Gastrocnemius medialis (tissue), 4 donors: ENCODE measurements around the gene IFT27. TPM values are rescaled to one million over a fixed set of nuclear protein-coding genes. Genes with fewer than 3 reads are reported as not detected.

Source experiments
- ATAC-seq, 2 donors: fragments of 150-250 bp; one replicate each; pipeline ENCODE4 v1.9.1; 2016
- DNase-seq, 2 donors: peaks; one replicate each; pipeline ENCODE4 v3.0.0-alpha.2; 2019
- H3K27ac ChIP-seq, 4 donors: fragments of 200-600 bp; sonication (generic); 1 replicate in 1 of 4; 2 replicates in 3 of 4; pipeline ENCODE4 v1.5.1; 2016 to 2018; ENCODE audit warnings: mild to moderate bottlenecking in 2 of 4, moderate library complexity in 1 of 4
- H3K27me3 ChIP-seq, 3 donors: fragments of 200-600 bp; sonication (generic) in 2 of 3; 1 replicate in 1 of 3; 2 replicates in 2 of 3; pipeline versions ENCODE4 v1.5.1 to v1.6.0; 2016 to 2019; ENCODE audit warnings: mild to moderate bottlenecking in 1 of 3, moderate library complexity in 1 of 3
- H3K36me3 ChIP-seq, 2 donors: fragments of 200-600 bp; sonication (generic) in 1 of 2; one replicate each; pipeline ENCODE4 v1.5.1; 2017 to 2018
- H3K4me1 ChIP-seq, 2 donors: fragments of 200-600 bp; sonication (generic) in 1 of 2; one replicate each; pipeline ENCODE4 v1.5.1; 2016 to 2017; ENCODE audit warnings: mild to moderate bottlenecking in 2 of 2
- H3K4me3 ChIP-seq, 4 donors: fragments of 200-600 bp; sonication (generic) in 3 of 4; 1 replicate in 1 of 4; 2 replicates in 3 of 4; pipeline ENCODE4 v1.5.1; 2016 to 2019; ENCODE audit warnings: mild to moderate bottlenecking in 2 of 4
- H3K9me3 ChIP-seq, 3 donors: fragments of 200-600 bp; sonication (generic) in 2 of 3; 1 replicate in 1 of 3; 2 replicates in 2 of 3; pipeline ENCODE4 v1.5.1; 2016 to 2019
- POLR2A ChIP-seq, 2 donors: fragments of 450-650 bp; IDR thresholded peaks; one replicate each; pipeline ENCODE4 v1.6.1; 2017; ENCODE audit warnings: antibody characterized with exemption in 2 of 2, mild to moderate bottlenecking in 2 of 2, moderate library complexity in 2 of 2
- in situ Hi-C, 4 donors: fragments of 200-750 bp; cut with MboI; loops; one replicate each; pipeline versions ENCODE4 v1.15.0 to v1.8.0; 2017; ENCODE audit warnings: low sequenced_read_pairs in 4 of 4
- intact Hi-C: fragments of 100-400 bp; cut with DNase I; formaldehyde crosslinking; loops from one replicate; pipeline ENCODE4 v1.15.1; 2023; ENCODE audit warnings: low total_unique reads
- total RNA-seq, 4 donors: library from RNA; depleted of rRNA; stranded (reverse); fragments of >200 nt; gene quantifications; one replicate each; pipeline versions ENCODE4 v1.1.0 to v1.2.3, GENCODE V29; 2016
- TF ChIP-seq, protein P1 (sequence below), 5 experiments: fragments of 450-650 bp in 3 of 5; fragments of 200-600 bp in 2 of 5; sonication (generic) in 2 of 5; IDR thresholded peaks in 4 of 5; conservative IDR thresholded peaks in 1 of 5; 1 replicate in 4 of 5; 2 replicates in 1 of 5; pipeline ENCODE4 v1.5.1; 2016 to 2019; ENCODE audit warnings: antibody characterized with exemption in 5 of 5, mild to moderate bottlenecking in 3 of 5, moderate library complexity in 3 of 5

Gene IFT27, protein sequence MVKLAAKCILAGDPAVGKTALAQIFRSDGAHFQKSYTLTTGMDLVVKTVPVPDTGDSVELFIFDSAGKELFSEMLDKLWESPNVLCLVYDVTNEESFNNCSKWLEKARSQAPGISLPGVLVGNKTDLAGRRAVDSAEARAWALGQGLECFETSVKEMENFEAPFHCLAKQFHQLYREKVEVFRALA
- total RNA-seq = 1 to 10 TPM; 2.4 to 8.3 (median 6.7) TPM

DNA sequence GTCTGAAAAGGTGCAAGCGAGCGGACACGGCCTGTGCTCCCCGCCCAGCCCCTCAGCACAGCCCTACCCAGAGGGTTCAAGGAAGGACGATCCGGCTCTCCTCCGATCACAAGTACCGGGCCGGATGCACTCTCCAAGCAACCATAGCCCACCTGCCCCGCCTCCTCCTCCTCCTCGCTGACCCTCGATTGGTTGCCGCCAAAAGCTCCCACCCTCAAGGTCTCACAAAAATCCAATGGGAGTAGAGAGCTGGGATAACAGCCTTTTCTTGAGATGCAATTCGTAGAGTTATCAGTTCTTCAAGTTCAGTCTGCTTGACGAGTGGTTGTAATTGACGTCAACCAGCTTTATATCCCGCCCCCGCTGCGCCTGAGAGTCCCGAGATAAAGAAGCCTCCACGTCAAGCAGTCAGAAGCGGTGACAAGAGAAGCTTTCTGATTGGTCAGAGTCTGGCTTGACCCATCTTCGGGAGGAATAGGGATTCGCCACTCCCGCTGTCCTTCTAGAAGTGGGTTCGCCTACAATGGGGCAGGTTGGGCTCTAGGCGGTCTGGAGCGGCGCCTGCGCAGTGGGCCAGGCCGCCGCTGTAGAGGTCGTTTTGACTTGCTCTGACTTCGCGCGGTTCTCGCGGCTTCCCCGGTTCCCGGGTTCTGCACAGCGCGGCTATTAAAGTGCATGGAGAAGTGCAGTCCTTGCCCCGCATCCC lies at the start of gene IFT27:
IFT27 (minus strand) TSS at position 156 of the 706 bp plus-strand sequence. CDS start 412 bp downstream, outside the sequence.
- intact Hi-C loops (loop anchor here (2.0 to 10.0 kb wide), 2 partner anchors 81 to 419 kb away; no protein-coding TSS in a partner anchor), in situ Hi-C loops (loop anchor here in 3 of 4 donors (10.0 to 25.0 kb wide), 3 partner anchors 186 to 211 kb away; no protein-coding TSS in a partner anchor)
- no peaks in the 10 kb centered on the region for H3K9me3 ChIP-seq

DNA sequence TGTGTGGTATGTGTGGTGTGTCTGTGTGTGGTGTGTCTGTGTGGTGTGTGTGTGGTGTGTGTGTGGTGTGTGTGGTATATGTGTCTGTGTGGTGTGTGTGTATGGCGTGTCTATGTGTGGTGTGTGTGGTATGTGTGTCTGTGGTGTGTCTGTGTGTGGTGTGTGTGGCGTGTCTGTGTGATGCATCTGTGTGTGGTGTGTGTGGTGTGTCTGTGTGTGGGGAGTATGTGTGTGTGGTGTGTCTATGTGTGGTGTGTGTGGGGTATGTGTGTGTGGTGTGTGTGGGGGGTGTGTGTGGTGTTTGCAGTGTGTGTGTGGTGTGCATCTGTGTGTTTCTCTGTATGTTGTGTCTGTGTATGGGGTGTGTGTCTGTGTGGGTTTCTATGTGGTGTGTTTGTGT lies 48.7 kb upstream of the IFT27 start:
- Histone ChIP-seq H3K36me3 (no peaks in the 10 kb centered on the region), H3K4me3 (no peak overlapping the region), H3K27me3 (peaks cover 0 to 19% (median 6%) of the 10 kb centered on the region in 3 donors), H3K4me1 (no peaks in the 10 kb centered on the region), H3K9me3 (no peaks in the 10 kb centered on the region), H3K27ac (no peak overlapping the region)
- DNase-seq (no peak), ATAC-seq (no peak)
- intact Hi-C loops = no loop called here
- in situ Hi-C loops = no loop called here
- TF ChIP-seq POLR2A (IDR thresholded peaks at IDR 0.05) = no peak
- TF ChIP-seq, protein P1, sequence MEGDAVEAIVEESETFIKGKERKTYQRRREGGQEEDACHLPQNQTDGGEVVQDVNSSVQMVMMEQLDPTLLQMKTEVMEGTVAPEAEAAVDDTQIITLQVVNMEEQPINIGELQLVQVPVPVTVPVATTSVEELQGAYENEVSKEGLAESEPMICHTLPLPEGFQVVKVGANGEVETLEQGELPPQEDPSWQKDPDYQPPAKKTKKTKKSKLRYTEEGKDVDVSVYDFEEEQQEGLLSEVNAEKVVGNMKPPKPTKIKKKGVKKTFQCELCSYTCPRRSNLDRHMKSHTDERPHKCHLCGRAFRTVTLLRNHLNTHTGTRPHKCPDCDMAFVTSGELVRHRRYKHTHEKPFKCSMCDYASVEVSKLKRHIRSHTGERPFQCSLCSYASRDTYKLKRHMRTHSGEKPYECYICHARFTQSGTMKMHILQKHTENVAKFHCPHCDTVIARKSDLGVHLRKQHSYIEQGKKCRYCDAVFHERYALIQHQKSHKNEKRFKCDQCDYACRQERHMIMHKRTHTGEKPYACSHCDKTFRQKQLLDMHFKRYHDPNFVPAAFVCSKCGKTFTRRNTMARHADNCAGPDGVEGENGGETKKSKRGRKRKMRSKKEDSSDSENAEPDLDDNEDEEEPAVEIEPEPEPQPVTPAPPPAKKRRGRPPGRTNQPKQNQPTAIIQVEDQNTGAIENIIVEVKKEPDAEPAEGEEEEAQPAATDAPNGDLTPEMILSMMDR (IDR thresholded peaks at IDR 0.05 in 4 of 5, conservative IDR thresholded peaks at IDR 0.05 in 1 of 5) = no peak

More for the DNA sequence above, at the start of gene IFT27:
- Histone ChIP-seq H3K27me3 (no peaks in the 10 kb centered on the region), H3K27ac (peak within 1 kb of the TSS; percentile 84 to 92 (median 88)), H3K4me1 (peaks cover 13 to 16% of the 10 kb centered on the region in 2 donors), H3K36me3 (no peaks in the 10 kb centered on the region), H3K4me3 (peak within 1 kb of the TSS; percentile 73 to 97 (median 95))
- DNase-seq = peak; percentile 100
- peak; percentile 99 to 100 for ATAC-seq
- TF ChIP-seq, protein P1 (IDR thresholded peaks at IDR 0.05 in 4 of 5, conservative IDR thresholded peaks at IDR 0.05 in 1 of 5) = no peak
- TF ChIP-seq POLR2A (IDR thresholded peaks at IDR 0.05) = peak; percentile 34 to 46

DNA sequence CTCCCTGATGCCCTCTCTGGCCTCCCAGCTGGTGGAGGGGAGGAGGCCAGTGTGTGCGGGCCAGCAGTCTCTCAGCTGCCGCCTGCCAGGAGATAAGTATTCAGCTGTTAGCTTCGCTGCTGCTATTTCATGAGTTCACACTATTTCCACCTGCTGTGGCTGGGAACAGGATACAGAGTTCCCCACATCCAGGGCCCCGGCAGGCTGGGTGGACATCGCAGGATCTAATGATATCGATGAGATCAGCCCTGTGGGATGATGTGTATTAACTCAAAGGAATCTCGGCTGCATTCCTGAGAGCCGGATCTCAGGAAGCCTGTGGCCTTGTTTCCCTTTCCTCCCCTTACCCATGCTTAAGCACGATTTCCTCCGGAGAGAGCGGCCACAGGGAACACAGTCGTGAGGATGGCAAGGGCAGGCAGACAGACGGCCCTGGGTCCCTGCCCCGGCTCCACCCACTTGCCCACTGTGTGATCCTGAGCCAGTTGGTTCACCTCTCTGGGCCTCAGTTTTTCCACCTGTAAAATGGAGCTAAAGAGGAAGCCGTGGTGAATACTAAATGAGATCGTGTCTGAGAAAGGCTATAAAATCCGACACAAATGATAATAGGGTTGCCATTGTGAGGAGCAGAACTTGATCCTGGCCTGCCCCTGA lies 47.4 kb upstream of the IFT27 start:
- in situ Hi-C loops = no loop called here
- H3K36me3 ChIP-seq = no peaks in the 10 kb centered on the region
- intact Hi-C loops = no loop called here
- no peak overlapping the region for H3K4me3 ChIP-seq
- H3K27ac ChIP-seq = no peak overlapping the region
- ATAC-seq = no peak
- TF ChIP-seq, protein P1 (IDR thresholded peaks at IDR 0.05 in 4 of 5, conservative IDR thresholded peaks at IDR 0.05 in 1 of 5) = no peak
- no peak for TF ChIP-seq POLR2A (IDR thresholded peaks at IDR 0.05)
- no peak for DNase-seq
- peaks cover 11 to 31% (median 20%) of the 10 kb centered on the region in 3 donors for H3K27me3 ChIP-seq
- no peaks in the 10 kb centered on the region for H3K4me1 ChIP-seq
- H3K9me3 ChIP-seq = no peaks in the 10 kb centered on the region

DNA sequence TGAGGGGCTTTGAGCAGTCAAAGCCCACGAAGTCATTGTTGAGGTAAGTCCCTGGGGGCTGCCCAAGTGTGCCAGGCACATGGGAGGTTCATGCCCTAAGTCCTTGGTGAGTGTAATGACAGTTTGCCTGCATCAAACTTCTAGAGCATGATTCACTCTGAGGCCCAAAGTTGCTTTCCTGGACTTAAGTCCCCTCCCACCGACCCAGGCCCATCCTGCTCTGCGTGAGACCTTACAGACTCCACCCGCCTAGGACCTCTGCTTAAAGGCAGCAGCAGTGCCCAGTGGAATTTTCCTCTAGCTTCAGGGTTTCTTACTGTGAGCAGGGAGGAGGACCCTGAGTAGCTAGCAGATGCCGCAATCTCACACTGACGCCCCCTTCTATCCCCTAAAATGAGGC lies 46.7 kb upstream of the IFT27 start:
- H3K36me3 ChIP-seq = no peaks in the 10 kb centered on the region
- H3K4me3 ChIP-seq = no peak overlapping the region
- no peak for ATAC-seq
- H3K4me1 ChIP-seq = no peaks in the 10 kb centered on the region
- TF ChIP-seq POLR2A (IDR thresholded peaks at IDR 0.05) = no peak
- TF ChIP-seq, protein P1 (IDR thresholded peaks at IDR 0.05 in 4 of 5, conservative IDR thresholded peaks at IDR 0.05 in 1 of 5) = no peak
- DNase-seq = no peak
- peaks cover 19 to 38% (median 27%) of the 10 kb centered on the region in 3 donors for H3K27me3 ChIP-seq
- intact Hi-C loops (no loop called here), in situ Hi-C loops (no loop called here)
- H3K27ac ChIP-seq = no peak overlapping the region
- no peaks in the 10 kb centered on the region for H3K9me3 ChIP-seq
